H1 (cell line): ENCODE results near the gene MAP1B.

ENCODE experiments used
- BRCA1 ChIP-seq: IDR thresholded peaks from 2 replicates; pipeline ENCODE4 v1.6.1; 2012; ENCODE audit warnings: low read depth, low read length, improper control_type of control experiment
- CBX5 ChIP-seq: fragments of 300-800, 300-1000 bp; sonication (generic); IDR thresholded peaks from 2 replicates; pipeline ENCODE4 v1.7.1; 2016; ENCODE audit warnings: antibody characterized with exemption, low read length, low read depth
- EP300 ChIP-seq, 2 experiments: IDR thresholded peaks; 1 replicate in 1 of 2; 2 replicates in 1 of 2; pipeline ENCODE4 v1.6.1; 2011 to 2012; ENCODE audit warnings: low read depth in 2 of 2, low read length in 2 of 2, mild to moderate bottlenecking in 2 of 2, borderline replicate concordance in 1 of 2, inconsistent platforms in 1 of 2, moderate library complexity in 1 of 2
- EZH2 ChIP-seq: fragments of 200-600 bp; sonication (generic); IDR thresholded peaks from 2 replicates; pipeline ENCODE4 v1.7.1; 2012; ENCODE audit warnings: low read depth, mild to moderate bottlenecking, moderate library complexity, low read length, inconsistent platforms; ENCODE audit not compliant: severe bottlenecking
- POLR2A ChIP-seq, 2 experiments: IDR thresholded peaks; 1 replicate in 1 of 2; 2 replicates in 1 of 2; pipeline ENCODE4 v1.6.1; 2011; ENCODE audit warnings: low read depth in 2 of 2, low read length in 2 of 2, mild to moderate bottlenecking in 2 of 2; ENCODE audit errors: control extremely low read depth in 1 of 2
- POLR2AphosphoS5 ChIP-seq: IDR thresholded peaks from 2 replicates; pipeline ENCODE4 v1.6.1; 2011; ENCODE audit warnings: low read depth, low read length
- SIN3A ChIP-seq, 2 experiments: IDR thresholded peaks in 1 of 2; conservative IDR thresholded peaks in 1 of 2; 2 replicates each; pipeline ENCODE4 v1.6.1; 2011 to 2012; ENCODE audit warnings: low read length in 2 of 2, improper control_type of control experiment in 1 of 2, low read depth in 1 of 2, mild to moderate bottlenecking in 1 of 2
- SRF ChIP-seq: IDR thresholded peaks from 2 replicates; pipeline ENCODE4 v1.6.1; 2011; ENCODE audit warnings: mild to moderate bottlenecking, low read depth, low read length, moderate library complexity
- TBP ChIP-seq: IDR thresholded peaks from 2 replicates; pipeline ENCODE4 v1.6.1; 2011; ENCODE audit warnings: low read depth, low read length, improper control_type of control experiment
- TF ChIP-seq, protein P1 (sequence below), 3 experiments: IDR thresholded peaks; 1 replicate in 2 of 3; 2 replicates in 1 of 3; pipeline versions ENCODE4 v1.5.1 to v1.6.1; 2011; ENCODE audit warnings: low read length in 3 of 3, mild to moderate bottlenecking in 3 of 3, inconsistent platforms in 2 of 3, low read depth in 1 of 3, moderate library complexity in 1 of 3; ENCODE audit not compliant: insufficient read depth in 1 of 3; ENCODE audit errors: control extremely low read depth in 1 of 3

DNA sequence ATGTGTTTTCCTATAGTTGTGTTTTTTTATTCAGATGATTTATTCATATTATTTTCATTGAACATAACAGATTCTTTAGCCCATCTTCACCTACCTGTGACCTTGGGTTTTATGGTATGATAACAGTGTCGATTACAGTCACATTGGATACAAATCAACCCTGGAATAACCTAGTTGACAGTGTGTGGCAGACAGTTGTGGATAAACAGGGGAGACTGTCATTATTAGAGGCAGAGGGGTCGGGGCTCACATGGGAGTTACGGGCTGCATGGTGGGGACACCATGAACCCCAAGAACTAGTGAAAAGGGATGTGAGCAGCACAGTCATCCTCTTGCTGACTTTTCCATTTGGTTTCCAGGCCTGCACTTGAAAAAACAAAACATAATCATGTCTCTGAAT, 29.9 kb upstream of the MAP1B start:
- TF ChIP-seq SIN3A (conservative IDR thresholded peaks at IDR 0.05 in 1 of 2, IDR thresholded peaks at IDR 0.05 in 1 of 2; ENCODE audit: low read depth in 1 of 2, low read length in 2 of 2) (no peak), EP300 (IDR thresholded peaks at IDR 0.05; ENCODE audit: borderline replicate concordance in 1 of 2, low read depth in 2 of 2, low read length in 2 of 2) (no peak), POLR2A (IDR thresholded peaks at IDR 0.05; ENCODE audit: control extremely low read depth in 1 of 2, low read depth in 2 of 2, low read length in 2 of 2) (no peak), EZH2 (no peak), TBP (no peak), CBX5 (no peak), BRCA1 (no peak), POLR2AphosphoS5 (no peak), SRF (no peak)
- TF ChIP-seq, protein P1, sequence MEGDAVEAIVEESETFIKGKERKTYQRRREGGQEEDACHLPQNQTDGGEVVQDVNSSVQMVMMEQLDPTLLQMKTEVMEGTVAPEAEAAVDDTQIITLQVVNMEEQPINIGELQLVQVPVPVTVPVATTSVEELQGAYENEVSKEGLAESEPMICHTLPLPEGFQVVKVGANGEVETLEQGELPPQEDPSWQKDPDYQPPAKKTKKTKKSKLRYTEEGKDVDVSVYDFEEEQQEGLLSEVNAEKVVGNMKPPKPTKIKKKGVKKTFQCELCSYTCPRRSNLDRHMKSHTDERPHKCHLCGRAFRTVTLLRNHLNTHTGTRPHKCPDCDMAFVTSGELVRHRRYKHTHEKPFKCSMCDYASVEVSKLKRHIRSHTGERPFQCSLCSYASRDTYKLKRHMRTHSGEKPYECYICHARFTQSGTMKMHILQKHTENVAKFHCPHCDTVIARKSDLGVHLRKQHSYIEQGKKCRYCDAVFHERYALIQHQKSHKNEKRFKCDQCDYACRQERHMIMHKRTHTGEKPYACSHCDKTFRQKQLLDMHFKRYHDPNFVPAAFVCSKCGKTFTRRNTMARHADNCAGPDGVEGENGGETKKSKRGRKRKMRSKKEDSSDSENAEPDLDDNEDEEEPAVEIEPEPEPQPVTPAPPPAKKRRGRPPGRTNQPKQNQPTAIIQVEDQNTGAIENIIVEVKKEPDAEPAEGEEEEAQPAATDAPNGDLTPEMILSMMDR (IDR thresholded peaks at IDR 0.05; ENCODE audit: control extremely low read depth in 1 of 3, insufficient read depth in 1 of 3, low read depth in 1 of 3, low read length in 3 of 3), result no peak
